Stomach (tissue), 9 donors: ENCODE data around the gene CLEC19A. TPM values are rescaled to one million over a fixed set of nuclear protein-coding genes. Genes with fewer than 3 reads are reported as not detected.

ENCODE experiments used
- DNase-seq, 2 donors: peaks; one replicate each; pipeline versions ENCODE4 v3.0.0 to v3.0.0-alpha.2; 2013 to 2019
- H3K27ac ChIP-seq, 5 donors: fragments of 200-600 bp in 4 of 5; sonication (generic) in 4 of 5; one replicate each; pipeline ENCODE4 v1.5.1; 2013 to 2019; ENCODE audit warnings: mild to moderate bottlenecking in 1 of 5, moderate library complexity in 1 of 5
- H3K27me3 ChIP-seq, 3 donors: fragments of 200-600 bp; sonication (generic); one replicate each; pipeline ENCODE4 v1.5.1; 2017 to 2019; ENCODE audit warnings: mixed run types in 1 of 3
- H3K36me3 ChIP-seq, 4 donors: fragments of 200-600 bp; sonication (generic); 1 replicate in 3 of 4; 2 replicates in 1 of 4; pipeline ENCODE4 v1.5.1; 2016 to 2019
- H3K4me1 ChIP-seq, 4 donors: fragments of 200-600 bp; sonication (generic); one replicate each; pipeline ENCODE4 v1.5.1; 2016 to 2019
- H3K4me3 ChIP-seq, 4 donors: fragments of 200-600 bp; sonication (generic) in 3 of 4; one replicate each; pipeline ENCODE4 v1.5.1; 2016 to 2019; ENCODE audit warnings: mild to moderate bottlenecking in 1 of 4
- H3K9me3 ChIP-seq, 4 donors: fragments of 200-600 bp; sonication (generic); one replicate each; pipeline ENCODE4 v1.5.1; 2016 to 2019
- EP300 ChIP-seq: sonication (generic); formaldehyde crosslinking; IDR thresholded peaks from one replicate; pipeline ENCODE4 v1.6.1; 2017; ENCODE audit warnings: antibody characterized with exemption
- POLR2A ChIP-seq, 4 donors: fragments of 450-650 bp; IDR thresholded peaks; one replicate each; pipeline ENCODE4 v1.6.1; 2016; ENCODE audit warnings: antibody characterized with exemption in 4 of 4, control low read depth in 2 of 4, mild to moderate bottlenecking in 1 of 4, moderate library complexity in 1 of 4
- POLR2AphosphoS5 ChIP-seq, 3 donors: sonication (generic); formaldehyde crosslinking; IDR thresholded peaks; one replicate each; pipeline ENCODE4 v1.6.1; 2016; ENCODE audit warnings: antibody characterized with exemption in 3 of 3
- WGBS, 5 donors: extraction: QIAGEN DNeasy Blood & Tissue Kit in 3 of 5; methylation state at CpG; one replicate each; pipeline versions ENCODE4 v1.1.5 to v1.1.7; 2013 to 2018; 5-methylcytosine and 5-hydroxymethylcytosine counted together
- intact Hi-C: fragments of 100-400 bp; cut with DNase I; formaldehyde crosslinking; loops from one replicate; pipeline ENCODE4 v1.15.1; 2023; ENCODE audit warnings: low total_unique reads
- polyA plus RNA-seq, 3 donors: library from polyadenylated mRNA; stranded (reverse); fragments of 200-250 nt; gene quantifications; one replicate each; pipeline ENCODE4 v1.2.3, GENCODE V29; 2013
- total RNA-seq, 5 donors: library from RNA; depleted of rRNA; stranded (reverse); fragments of >200 nt; gene quantifications; one replicate each; pipeline versions ENCODE4 v1.1.0 to v1.2.3, GENCODE V29; 2014 to 2016
- TF ChIP-seq, protein P1 (sequence below), 7 experiments: fragments of 450-650 bp in 4 of 7; fragments of 200-600 bp in 3 of 7; sonication (generic) in 3 of 7; IDR thresholded peaks; one replicate each; pipeline ENCODE4 v1.5.1; 2016 to 2019; ENCODE audit warnings: antibody characterized with exemption in 7 of 7, control low read depth in 2 of 7, mild to moderate bottlenecking in 1 of 7
- donor health status: healthy with polysubstance abuse.
- donor health status: Bipolar disorder and iron deficiency.
- donor health status: healthy.

Gene CLEC19A
- total and polyA plus RNA-seq, 8 donors: 0.37 TPM; not detected in 7

DNA sequence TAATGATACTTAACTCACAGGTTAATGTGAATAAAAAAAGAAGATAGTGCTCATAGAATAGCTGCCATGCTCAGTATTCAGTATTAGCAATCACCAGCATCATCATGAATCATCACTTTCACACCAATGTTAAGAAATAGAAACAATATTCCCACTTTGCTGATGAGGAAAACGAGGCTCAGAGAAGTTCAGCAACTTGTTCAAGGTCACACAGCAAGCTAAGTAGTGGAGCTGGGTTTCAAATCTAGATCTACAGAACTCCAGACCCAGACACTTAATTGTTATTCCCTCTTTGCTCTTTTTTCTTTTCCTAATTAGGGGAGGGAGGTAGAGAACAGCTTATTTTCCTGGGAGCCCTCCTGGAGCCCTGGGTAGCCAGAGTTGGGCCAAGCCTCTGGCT lies 22.9 kb downstream of the CLEC19A start:
- intact Hi-C loops: no loop called here
- Histone ChIP-seq H3K36me3 (no peaks in the 10 kb centered on the region), H3K27me3 (no peaks in the 10 kb centered on the region), H3K27ac (no peak overlapping the region), H3K9me3 (no peaks in the 10 kb centered on the region), H3K4me3 (no peak overlapping the region), H3K4me1 (no peaks in the 10 kb centered on the region)
- no peak for DNase-seq
- TF ChIP-seq EP300 (no peak), POLR2AphosphoS5 (IDR thresholded peaks at IDR 0.05) (no peak), POLR2A (IDR thresholded peaks at IDR 0.05) (no peak)
- TF ChIP-seq, protein P1, sequence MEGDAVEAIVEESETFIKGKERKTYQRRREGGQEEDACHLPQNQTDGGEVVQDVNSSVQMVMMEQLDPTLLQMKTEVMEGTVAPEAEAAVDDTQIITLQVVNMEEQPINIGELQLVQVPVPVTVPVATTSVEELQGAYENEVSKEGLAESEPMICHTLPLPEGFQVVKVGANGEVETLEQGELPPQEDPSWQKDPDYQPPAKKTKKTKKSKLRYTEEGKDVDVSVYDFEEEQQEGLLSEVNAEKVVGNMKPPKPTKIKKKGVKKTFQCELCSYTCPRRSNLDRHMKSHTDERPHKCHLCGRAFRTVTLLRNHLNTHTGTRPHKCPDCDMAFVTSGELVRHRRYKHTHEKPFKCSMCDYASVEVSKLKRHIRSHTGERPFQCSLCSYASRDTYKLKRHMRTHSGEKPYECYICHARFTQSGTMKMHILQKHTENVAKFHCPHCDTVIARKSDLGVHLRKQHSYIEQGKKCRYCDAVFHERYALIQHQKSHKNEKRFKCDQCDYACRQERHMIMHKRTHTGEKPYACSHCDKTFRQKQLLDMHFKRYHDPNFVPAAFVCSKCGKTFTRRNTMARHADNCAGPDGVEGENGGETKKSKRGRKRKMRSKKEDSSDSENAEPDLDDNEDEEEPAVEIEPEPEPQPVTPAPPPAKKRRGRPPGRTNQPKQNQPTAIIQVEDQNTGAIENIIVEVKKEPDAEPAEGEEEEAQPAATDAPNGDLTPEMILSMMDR (IDR thresholded peaks at IDR 0.05): no peak
- 55 to 87% (median 68%) methylated on average over 1 of the region's 1 CpG for WGBS, 5 donors

DNA sequence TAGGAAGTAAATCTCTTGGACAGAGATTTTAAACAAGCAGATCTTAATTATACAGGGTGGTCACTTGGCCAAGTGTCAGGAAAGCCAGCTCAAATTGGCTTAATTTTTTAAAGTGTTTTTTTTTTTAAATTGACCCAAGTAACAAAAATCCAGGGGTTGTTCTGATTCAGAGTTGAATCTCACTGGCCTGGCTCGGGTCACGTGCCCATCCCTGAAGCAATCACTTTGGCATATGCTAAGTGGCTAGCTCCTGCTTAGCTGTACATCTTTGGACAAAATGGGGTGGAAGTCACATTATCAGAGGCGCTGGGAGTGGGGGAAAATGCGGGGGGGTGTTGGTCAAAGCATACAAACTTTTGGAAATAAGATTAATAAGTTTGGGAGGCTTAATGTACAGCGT lies 23.6 kb downstream of the CLEC19A start:
- Histone ChIP-seq H3K27me3 (no peaks in the 10 kb centered on the region), H3K27ac (no peak overlapping the region), H3K4me3 (no peak overlapping the region), H3K9me3 (no peaks in the 10 kb centered on the region), H3K4me1 (no peaks in the 10 kb centered on the region), H3K36me3 (no peaks in the 10 kb centered on the region)
- WGBS, 5 donors: 78 to 90% (median 86%) methylated on average over 5 of the region's 5 CpGs
- intact Hi-C loops: no loop called here
- DNase-seq: no peak
- TF ChIP-seq, protein P1 (IDR thresholded peaks at IDR 0.05): no peak

- Histone ChIP-seq H3K27ac (no peak overlapping the region), H3K9me3 (no peaks in the 10 kb centered on the region), H3K36me3 (no peaks in the 10 kb centered on the region), H3K4me1 (no peaks in the 10 kb centered on the region), H3K4me3 (no peak overlapping the region), H3K27me3 (no peaks in the 10 kb centered on the region)
- DNase-seq: no peak
- TF ChIP-seq, protein P1 (IDR thresholded peaks at IDR 0.05): no peak
- no peak for TF ChIP-seq POLR2A (IDR thresholded peaks at IDR 0.05)
- TF ChIP-seq POLR2AphosphoS5 (IDR thresholded peaks at IDR 0.05): no peak
- no peak for TF ChIP-seq EP300
- intact Hi-C loops: no loop called here
- WGBS, 5 donors: 77 to 93% (median 86%) methylated on average over 2 of the region's 2 CpGs
Measured at GRCh38 chr16:19314718-19315425, 29.3 kb downstream of the CLEC19A start.

GRCh38 chr16:19315889-19316433 lies 30.4 kb downstream of the CLEC19A start:
- no peaks in the 10 kb centered on the region for H3K27me3 ChIP-seq

More at GRCh38 chr16:19315889-19316433, 30.4 kb downstream of the CLEC19A start:
- Histone ChIP-seq H3K4me3 (no peak overlapping the region), H3K4me1 (no peaks in the 10 kb centered on the region), H3K9me3 (no peaks in the 10 kb centered on the region), H3K27ac (no peak overlapping the region), H3K36me3 (no peaks in the 10 kb centered on the region)
- 53 to 61% (median 55%) methylated on average over 5 of the region's 5 CpGs for WGBS, 5 donors
- DNase-seq: no peak
- TF ChIP-seq EP300: no peak
- TF ChIP-seq, protein P1 (IDR thresholded peaks at IDR 0.05): no peak
- intact Hi-C loops: no loop called here
